Thyroid gland (tissue), 4 donors: ENCODE measurements around the gene CREB5.

Experiments
- CTCF ChIP-seq, 6 experiments: fragments of 200-600 bp in 3 of 6; fragments of 450-650 bp in 3 of 6; sonication (generic) in 3 of 6; IDR thresholded peaks; one replicate each; pipeline ENCODE4 v1.5.1; 2016 to 2019; ENCODE audit warnings: antibody characterized with exemption in 6 of 6, mild to moderate bottlenecking in 2 of 6, inconsistent platforms in 1 of 6, moderate library complexity in 1 of 6
- POLR2A ChIP-seq, 2 donors: fragments of 450-650 bp; IDR thresholded peaks; one replicate each; pipeline ENCODE4 v1.6.1; 2017; ENCODE audit warnings: antibody characterized with exemption in 2 of 2, mild to moderate bottlenecking in 2 of 2, moderate library complexity in 1 of 2

GRCh38 chr7:28505867-28506266, 93.5 kb downstream of the CREB5 start:
- TF ChIP-seq CTCF (IDR thresholded peaks at IDR 0.05) (no peak), POLR2A (IDR thresholded peaks at IDR 0.05) (no peak)
